Neural cell (in vitro differentiated cells): ENCODE data around the gene PKHD1. TPM values are rescaled to one million over a fixed set of nuclear protein-coding genes. Genes with fewer than 3 reads are reported as not detected.

ENCODE experiments used
- H2AFZ ChIP-seq: fragments of 200-600, 300-800 bp; sonication (generic), shearing (Covaris generic); 2 replicates; pipeline ENCODE4 v1.6.0; 2014; ENCODE audit warnings: low read depth, mild to moderate bottlenecking, antibody characterized with exemption, low read length, moderate library complexity
- H3F3A ChIP-seq: fragments of 200-600 bp; shearing (Covaris generic); 2 replicates; pipeline ENCODE4 v1.6.1; 2016; ENCODE audit warnings: mild to moderate bottlenecking, moderate library complexity, mixed read lengths, antibody characterized with exemption, low read length; ENCODE audit not compliant: insufficient read depth, poor library complexity, severe bottlenecking
- H3K27ac ChIP-seq: fragments of 200-600, 300-800 bp; sonication (generic), shearing (Covaris generic); 2 replicates; pipeline ENCODE4 v1.5.1; 2014; ENCODE audit warnings: mild to moderate bottlenecking, low read length, moderate library complexity
- H3K27me3 ChIP-seq: fragments of 300-800, 200-600 bp; sonication (generic), shearing (Covaris generic); 2 replicates; pipeline ENCODE4 v1.6.0; 2014; ENCODE audit warnings: mild to moderate bottlenecking, low read depth, low read length, moderate library complexity; ENCODE audit not compliant: insufficient read depth
- H3K36me3 ChIP-seq: fragments of 300-800, 200-600 bp; sonication (generic), shearing (Covaris generic); 2 replicates; pipeline ENCODE4 v1.5.1; 2014; ENCODE audit warnings: mild to moderate bottlenecking, antibody characterized with exemption, low read length, moderate library complexity; ENCODE audit not compliant: insufficient read depth
- H3K4me2 ChIP-seq: fragments of 300-800, 200-600 bp; sonication (generic), shearing (Covaris generic); 2 replicates; pipeline ENCODE4 v1.6.0; 2014; ENCODE audit warnings: mild to moderate bottlenecking, low read length
- H3K4me3 ChIP-seq: fragments of 300-800, 200-600 bp; sonication (generic), shearing (Covaris generic); 2 replicates; pipeline ENCODE4 v1.5.1; 2014; ENCODE audit warnings: mild to moderate bottlenecking, low read length, moderate library complexity
- H3K79me2 ChIP-seq: fragments of 200-600 bp; shearing (Covaris generic); replicated peaks from 2 replicates; pipeline ENCODE4 v1.6.0; 2014; ENCODE audit warnings: mild to moderate bottlenecking, low read length, moderate library complexity; ENCODE audit not compliant: insufficient read depth
- H3K9ac ChIP-seq: fragments of 300-800, 200-600 bp; sonication (generic), shearing (Covaris generic); 2 replicates; pipeline ENCODE4 v1.6.1; 2016; ENCODE audit warnings: mild to moderate bottlenecking, low read length, mixed read lengths
- H3K9me2 ChIP-seq: fragments of 200-600 bp; shearing (Covaris generic); 2 replicates; pipeline ENCODE4 v1.6.1; 2016; ENCODE audit warnings: mild to moderate bottlenecking, low read length, mixed read lengths; ENCODE audit not compliant: insufficient read depth
- H3K9me3 ChIP-seq: fragments of 200-600, 300-800 bp; sonication (generic), shearing (Covaris generic); 2 replicates; pipeline ENCODE4 v1.6.1; 2016; ENCODE audit warnings: mild to moderate bottlenecking, mixed run types, low read length, moderate library complexity, mixed read lengths
- H4K20me1 ChIP-seq: fragments of 200-600 bp; shearing (Covaris generic); 2 replicates; pipeline ENCODE4 v1.6.1; 2016; ENCODE audit warnings: mild to moderate bottlenecking, mixed run types; ENCODE audit not compliant: insufficient read depth
- CTCF ChIP-seq: fragments of 450-650 bp; IDR thresholded peaks from 2 replicates; pipeline ENCODE4 v1.5.1; 2014; ENCODE audit warnings: antibody characterized with exemption, mild to moderate bottlenecking, moderate library complexity; ENCODE audit not compliant: poor library complexity, severe bottlenecking
- EP300 ChIP-seq: fragments of 450-650 bp; conservative IDR thresholded peaks from 2 replicates; pipeline ENCODE4 v1.6.1; 2014; ENCODE audit warnings: antibody characterized with exemption, mild to moderate bottlenecking, moderate library complexity; ENCODE audit not compliant: poor library complexity, severe bottlenecking
- EZH2 ChIP-seq: fragments of 200-600, 300-800 bp; shearing (Covaris generic), sonication (generic); IDR thresholded peaks from 2 replicates; pipeline ENCODE4 v1.6.1; 2014; ENCODE audit warnings: antibody characterized with exemption, low read length, borderline replicate concordance, mild to moderate bottlenecking; ENCODE audit not compliant: insufficient read depth, poor library complexity, severe bottlenecking
- MXI1 ChIP-seq: fragments of 450-650 bp; conservative IDR thresholded peaks from 2 replicates; pipeline ENCODE4 v1.6.1; 2014; ENCODE audit warnings: antibody characterized with exemption, mild to moderate bottlenecking; ENCODE audit not compliant: poor library complexity, severe bottlenecking
- POLR2AphosphoS5 ChIP-seq: IDR thresholded peaks from 2 replicates; pipeline ENCODE4 v1.6.1; 2012
- RAD21 ChIP-seq: fragments of 450-650 bp; conservative IDR thresholded peaks from 2 replicates; pipeline ENCODE4 v1.6.1; 2014; ENCODE audit warnings: antibody characterized with exemption, mild to moderate bottlenecking, moderate library complexity
- REST ChIP-seq: IDR thresholded peaks from 2 replicates; pipeline ENCODE4 v1.6.1; 2012; ENCODE audit warnings: borderline replicate concordance
- SMC3 ChIP-seq: fragments of 450-650 bp; conservative IDR thresholded peaks from 2 replicates; pipeline ENCODE4 v1.6.1; 2014; ENCODE audit warnings: antibody characterized with exemption, mild to moderate bottlenecking, moderate library complexity; ENCODE audit not compliant: poor library complexity
- TAF1 ChIP-seq: IDR thresholded peaks from 2 replicates; pipeline ENCODE4 v1.6.1; 2012; ENCODE audit warnings: low read depth
- polyA plus RNA-seq: library from polyadenylated mRNA; depleted of rRNA; stranded (reverse); fragments of >200 nt; gene quantifications from 2 replicates; pipeline ENCODE4 v1.2.3, GENCODE V29; 2014

PKHD1 gene
- polyA plus RNA-seq, 1 donor from 2014 or later = not detected

- no peaks in the 10 kb centered on the region for H3K9me2 ChIP-seq
- no peak for TF ChIP-seq POLR2AphosphoS5
- TF ChIP-seq MXI1 = no peak
- no peak for TF ChIP-seq CTCF
- TF ChIP-seq SMC3 = no peak
- TF ChIP-seq EZH2 = no peak
- TF ChIP-seq EP300 = no peak
- no peak for TF ChIP-seq RAD21
- TF ChIP-seq REST = no peak
- no peak for TF ChIP-seq TAF1
- peak overlapping the region; percentile 74 for H2AFZ ChIP-seq
- H3K79me2 ChIP-seq = no peaks in the 10 kb centered on the region
- no peaks in the 10 kb centered on the region for H3K9me3 ChIP-seq
- no peaks in the 10 kb centered on the region for H3F3A ChIP-seq
- peak overlapping the region; percentile 54 for H3K4me2 ChIP-seq
- no peaks in the 10 kb centered on the region for H3K36me3 ChIP-seq
- no peaks in the 10 kb centered on the region for H3K27me3 ChIP-seq
- H4K20me1 ChIP-seq = no peaks in the 10 kb centered on the region
- H3K27ac ChIP-seq = peak overlapping the region; percentile 40
- peak overlapping the region; percentile 16 for H3K4me3 ChIP-seq
- no peak overlapping the region for H3K9ac ChIP-seq
Observed at GRCh38 chr6:51843456-51844056, 243.9 kb downstream of the PKHD1 start.

GRCh38 chr6:51842804-51843378 is 244.5 kb downstream of the PKHD1 start:
- Histone ChIP-seq H3K79me2 (no peaks in the 10 kb centered on the region), H3K9me3 (no peaks in the 10 kb centered on the region), H3K27me3 (no peaks in the 10 kb centered on the region), H3K9me2 (no peaks in the 10 kb centered on the region), H3K9ac (peak overlapping the region; percentile 11), H3K36me3 (no peaks in the 10 kb centered on the region), H3F3A (no peaks in the 10 kb centered on the region), H3K4me2 (peak overlapping the region; percentile 54), H4K20me1 (no peaks in the 10 kb centered on the region), H3K4me3 (peak overlapping the region; percentile 16), H3K27ac (peak overlapping the region; percentile 40), H2AFZ (peak overlapping the region; percentile 74)
- TF ChIP-seq SMC3 (no peak), MXI1 (no peak), REST (no peak), EZH2 (no peak), EP300 (no peak), TAF1 (no peak), RAD21 (no peak), CTCF (no peak), POLR2AphosphoS5 (no peak)
